Vagina (tissue), 2 donors: ENCODE results near the gene NACA2.

Experiments
- POLR2A ChIP-seq, 2 donors: fragments of 450-650 bp; IDR thresholded peaks; one replicate each; pipeline ENCODE4 v1.6.1; 2017; ENCODE audit warnings: antibody characterized with exemption in 2 of 2, mild to moderate bottlenecking in 2 of 2, moderate library complexity in 2 of 2
- POLR2AphosphoS5 ChIP-seq, 2 donors: sonication (generic); formaldehyde crosslinking; IDR thresholded peaks; one replicate each; pipeline ENCODE4 v1.9.0; 2017; ENCODE audit warnings: antibody characterized with exemption in 2 of 2, mild to moderate bottlenecking in 2 of 2, low read depth in 1 of 2; ENCODE audit not compliant: insufficient read depth in 1 of 2
- TF ChIP-seq, protein P1 (sequence below), 3 experiments: fragments of 450-650 bp in 2 of 3; fragments of 200-600 bp in 1 of 3; sonication (generic) in 1 of 3; IDR thresholded peaks; one replicate each; pipeline ENCODE4 v1.5.1; 2017 to 2019; ENCODE audit warnings: antibody characterized with exemption in 3 of 3, mild to moderate bottlenecking in 2 of 3, moderate library complexity in 2 of 3

DNA sequence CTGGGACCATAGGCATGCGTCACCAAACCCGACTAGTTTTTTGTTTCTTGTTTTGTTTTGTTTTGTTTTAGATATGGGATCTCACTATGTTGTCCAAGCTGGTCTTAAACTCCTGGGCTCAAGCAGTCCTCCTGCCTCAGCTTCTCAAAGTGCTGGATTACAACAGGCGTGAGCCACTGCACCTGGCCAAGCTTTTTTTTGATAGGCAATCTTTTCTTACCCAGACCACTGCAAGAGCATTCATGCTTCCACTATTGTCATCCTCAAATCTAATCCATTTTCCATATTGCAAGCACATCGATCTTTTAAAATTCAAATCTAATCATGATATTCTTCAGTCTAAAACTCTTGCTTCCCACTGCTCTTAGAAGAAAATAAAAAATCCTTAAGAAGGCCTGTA is 10.3 kb upstream of the NACA2 start:
- TF ChIP-seq, protein P1, sequence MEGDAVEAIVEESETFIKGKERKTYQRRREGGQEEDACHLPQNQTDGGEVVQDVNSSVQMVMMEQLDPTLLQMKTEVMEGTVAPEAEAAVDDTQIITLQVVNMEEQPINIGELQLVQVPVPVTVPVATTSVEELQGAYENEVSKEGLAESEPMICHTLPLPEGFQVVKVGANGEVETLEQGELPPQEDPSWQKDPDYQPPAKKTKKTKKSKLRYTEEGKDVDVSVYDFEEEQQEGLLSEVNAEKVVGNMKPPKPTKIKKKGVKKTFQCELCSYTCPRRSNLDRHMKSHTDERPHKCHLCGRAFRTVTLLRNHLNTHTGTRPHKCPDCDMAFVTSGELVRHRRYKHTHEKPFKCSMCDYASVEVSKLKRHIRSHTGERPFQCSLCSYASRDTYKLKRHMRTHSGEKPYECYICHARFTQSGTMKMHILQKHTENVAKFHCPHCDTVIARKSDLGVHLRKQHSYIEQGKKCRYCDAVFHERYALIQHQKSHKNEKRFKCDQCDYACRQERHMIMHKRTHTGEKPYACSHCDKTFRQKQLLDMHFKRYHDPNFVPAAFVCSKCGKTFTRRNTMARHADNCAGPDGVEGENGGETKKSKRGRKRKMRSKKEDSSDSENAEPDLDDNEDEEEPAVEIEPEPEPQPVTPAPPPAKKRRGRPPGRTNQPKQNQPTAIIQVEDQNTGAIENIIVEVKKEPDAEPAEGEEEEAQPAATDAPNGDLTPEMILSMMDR (IDR thresholded peaks at IDR 0.05) = no peak
- TF ChIP-seq POLR2AphosphoS5 (IDR thresholded peaks at IDR 0.05; ENCODE audit: insufficient read depth in 1 of 2, low read depth in 1 of 2) = no peak
- no peak for TF ChIP-seq POLR2A (IDR thresholded peaks at IDR 0.05)
